Activated CD8-positive, alpha-beta T cell treated with anti-CD3 and anti-CD28 coated beads, Interleukin-2, amount 10 ng/mL, durations not matched to agents 7 days and 5 days (primary cell): ENCODE measurements around the gene ERC1. TPM values are rescaled to one million over a fixed set of nuclear protein-coding genes. Genes with fewer than 3 reads are reported as not detected.

Source experiments
- ATAC-seq: fragments of 150-1000 bp; cut with Tn5 transposase; one replicate; pipeline ENCODE4 v1.10.0; 2021; ENCODE audit warnings: moderate library complexity
- CTCF ChIA-PET: fragments of 350-600 bp; sonication (Branson Sonifier 250); formaldehyde crosslinking; loops from one replicate; lab custom pipeline; 2021; ENCODE audit warnings: antibody characterized with exemption; lab: Charles Lee
- POLR2A ChIA-PET: fragments of 350-600 bp; sonication (Branson Sonifier 250); formaldehyde crosslinking; loops from one replicate; lab custom pipeline; 2021; ENCODE audit warnings: antibody characterized with exemption; lab: Charles Lee
- DNase-seq: peaks from one replicate; pipeline ENCODE4 v3.0.0-alpha.2; 2020
- H3K27ac Mint-ChIP-seq: one replicate; pipeline ENCODE4 v1.8.0; 2021; ENCODE audit warnings: mild to moderate bottlenecking, mixed read lengths
- H3K27me3 Mint-ChIP-seq: one replicate; pipeline ENCODE4 v1.8.0; 2021; ENCODE audit warnings: low read depth, mixed read lengths
- H3K36me3 Mint-ChIP-seq: one replicate; pipeline ENCODE4 v1.8.0; 2021; ENCODE audit warnings: low read depth, mixed read lengths
- H3K4me1 Mint-ChIP-seq: one replicate; pipeline ENCODE4 v1.8.0; 2021; ENCODE audit warnings: low read depth, mixed read lengths
- H3K4me3 Mint-ChIP-seq: one replicate; pipeline ENCODE4 v1.8.0; 2021; ENCODE audit warnings: mild to moderate bottlenecking, mixed read lengths
- H3K9me3 Mint-ChIP-seq: one replicate; pipeline ENCODE4 v1.8.0; 2022; ENCODE audit warnings: mixed read lengths; ENCODE audit not compliant: insufficient read depth
- total RNA-seq, 2 experiments: library from RNA; stranded (reverse); gene quantifications; one replicate each; pipeline ENCODE4 v1.2.3, GENCODE V29; 2021

Gene ERC1
- total RNA-seq, 2 experiments from 2014 or later = 25.2 to 32.9 TPM

- H3K27ac Mint-ChIP-seq = no peak overlapping the region
- no peak overlapping the region for H3K4me3 Mint-ChIP-seq
- ATAC-seq = no peak
- no peaks in the 10 kb centered on the region for H3K36me3 Mint-ChIP-seq
- peaks cover 69% of the 10 kb centered on the region for H3K27me3 Mint-ChIP-seq
- no peaks in the 10 kb centered on the region for H3K4me1 Mint-ChIP-seq
- H3K9me3 Mint-ChIP-seq = no peaks in the 10 kb centered on the region
- ChIA-PET CTCF (interaction anchor here (0.7 kb wide), 1 partner anchor 589 kb away, joined by 4 read pairs; no protein-coding TSS in a partner anchor), POLR2A (no interaction called here)
- no peak for DNase-seq
These were observed 549.7 kb downstream of the ERC1 start for GRCh38 chr12:1540690-1541089.

- Mint-ChIP-seq H3K4me3 (no peak overlapping the region), H3K27me3 (peaks cover 59% of the 10 kb centered on the region)
- POLR2A ChIA-PET = no interaction called here
These were observed 551.6 kb downstream of the ERC1 start for GRCh38 chr12:1542599-1542998.

GRCh38 chr12:1544996-1545700 is 554.1 kb downstream of the ERC1 start:
- Mint-ChIP-seq H3K36me3 (peaks cover 2% of the 10 kb centered on the region), H3K27me3 (peaks cover 42% of the 10 kb centered on the region), H3K4me3 (no peak overlapping the region), H3K27ac (no peak overlapping the region), H3K4me1 (no peaks in the 10 kb centered on the region), H3K9me3 (no peaks in the 10 kb centered on the region)
- DNase-seq (no peak), ATAC-seq (no peak)
- ChIA-PET CTCF (interaction anchor here (1.5 to 3.2 kb wide), 2 partner anchors 10 to 427 kb away, joined by 5 to 16 read pairs; no protein-coding TSS in a partner anchor), POLR2A (interaction anchor here (0.6 kb wide), 1 partner anchor 17 kb away, joined by 3 read pairs; no protein-coding TSS in a partner anchor)

More at GRCh38 chr12:1542599-1542998, 551.6 kb downstream of the ERC1 start:
- ATAC-seq = no peak
- CTCF ChIA-PET = no interaction called here
- no peak overlapping the region for H3K27ac Mint-ChIP-seq
- no peaks in the 10 kb centered on the region for H3K36me3 Mint-ChIP-seq
- no peaks in the 10 kb centered on the region for H3K9me3 Mint-ChIP-seq
- DNase-seq = no peak
- no peaks in the 10 kb centered on the region for H3K4me1 Mint-ChIP-seq

Other genes starting within 250 kb of the ERC1 start
- 100 to 1,000 TPM; 203 to 204 TPM for gene WNK1, start 238.6 kb upstream of the ERC1 start, total RNA-seq
- gene RAD52, start 41.5 kb upstream of the ERC1 start, total RNA-seq = 10 to 100 TPM; 19.3 to 20.9 TPM